GM18526 (cell line): ENCODE results near the gene GJB5.

Experiments used
- POLR2A ChIP-seq: IDR thresholded peaks from 3 replicates; pipeline ENCODE4 v1.6.1; 2011; ENCODE audit not compliant: insufficient read length; ENCODE audit errors: extremely low read depth

GJB5 gene

GRCh38 chr1:34742667-34743270 is 12.1 kb upstream of the GJB5 start:
- no peak for TF ChIP-seq POLR2A

GRCh38 chr1:34743775-34744174 is 11.1 kb upstream of the GJB5 start:
- no peak for TF ChIP-seq POLR2A

- TF ChIP-seq POLR2A, result no peak
These were observed 10.0 kb upstream of the GJB5 start for GRCh38 chr1:34744851-34745250.

GRCh38 chr1:34745666-34746065 is 9.2 kb upstream of the GJB5 start:
- TF ChIP-seq POLR2A, result no peak

- TF ChIP-seq POLR2A, result no peak
These were observed 8.7 kb upstream of the GJB5 start for GRCh38 chr1:34746101-34746500.

- TF ChIP-seq POLR2A, result no peak
These were observed 7.8 kb upstream of the GJB5 start for GRCh38 chr1:34746785-34747637.

GRCh38 chr1:34747638-34747941 is 7.3 kb upstream of the GJB5 start:
- no peak for TF ChIP-seq POLR2A

- TF ChIP-seq POLR2A, result no peak
These were observed 4.9 kb upstream of the GJB5 start for GRCh38 chr1:34749992-34750391.

GRCh38 chr1:34750610-34751009 is 4.2 kb upstream of the GJB5 start:
- TF ChIP-seq POLR2A, result no peak

- no peak for TF ChIP-seq POLR2A
These were observed 1.7 kb upstream of the GJB5 start for GRCh38 chr1:34753163-34753562.

- no peak for TF ChIP-seq POLR2A
These were observed 1.1 kb downstream of the GJB5 start for GRCh38 chr1:34755961-34756360.

- TF ChIP-seq POLR2A, result no peak
These were observed 2.5 kb downstream of the GJB5 start for GRCh38 chr1:34757386-34757785.

- no peak for TF ChIP-seq POLR2A
These were observed 3.9 kb downstream of the GJB5 start for GRCh38 chr1:34758751-34759150.

GRCh38 chr1:34759503-34760357 is 4.9 kb downstream of the GJB5 start, which contains the start of gene GJB4:
Gene GJB4, plus strand, starts transcription at chr1:34759740. Its CDS starts 1,515 bp downstream, at chr1:34761255.
- TF ChIP-seq POLR2A, result no peak

GRCh38 chr1:34761176-34761761 is 6.4 kb downstream of the GJB5 start:
- TF ChIP-seq POLR2A, result no peak
